Pancreas (tissue), 10 donors: ENCODE measurements around the gene CCDC85C. TPM values are rescaled to one million over a fixed set of nuclear protein-coding genes. Genes with fewer than 3 reads are reported as not detected.

Experiments used
- ATAC-seq, 4 donors: fragments of 200-7000 bp; cut with Tn5 transposase; one replicate each; pipeline versions ENCODE4 v1.8.0 to v1.9.1; 2020; ENCODE audit warnings: mild to moderate bottlenecking in 4 of 4, moderate library complexity in 4 of 4
- DNase-seq, 6 donors: peaks; one replicate each; pipeline ENCODE4 v3.0.0-alpha.2; 2020
- FAIRE-seq: peaks from 2 replicates; lab custom pipeline; 2012; peaks lifted over from hg19 to GRCh38; lab: Jason Lieb, UNC
- H3K27ac ChIP-seq, 4 donors: fragments of 200-600 bp; sonication (generic); 1 replicate in 3 of 4; 2 replicates in 1 of 4; pipeline versions ENCODE4 v1.5.0 to v1.8.0; 2020
- H3K27me3 ChIP-seq, 4 donors: fragments of 200-600 bp; one replicate each; pipeline ENCODE4 v1.8.0; 2021
- H3K36me3 ChIP-seq, 3 donors: fragments of 200-600 bp; sonication (generic) in 1 of 3; one replicate each; pipeline versions ENCODE4 v1.5.0 to v1.8.0; 2020 to 2021
- H3K4me1 ChIP-seq, 3 donors: fragments of 200-600 bp; one replicate each; pipeline ENCODE4 v1.8.0; 2021
- H3K4me3 ChIP-seq, 4 donors: fragments of 200-600 bp; sonication (generic) in 2 of 4; one replicate each; pipeline versions ENCODE4 v1.5.0 to v1.8.0; 2020 to 2021
- H3K9me3 ChIP-seq, 4 donors: fragments of 200-600 bp; one replicate each; pipeline ENCODE4 v1.8.0; 2021
- WGBS, 2 donors: extraction: QIAGEN DNeasy Blood & Tissue Kit; methylation state at CpG; one replicate each; pipeline ENCODE4 v1.1.7; 2013; 5-methylcytosine and 5-hydroxymethylcytosine counted together
- intact Hi-C, 3 donors: fragments of 100-400 bp; cut with DNase I; formaldehyde crosslinking; loops; one replicate each; pipeline versions ENCODE4 v1.11.1 to v1.14.2; 2022
- polyA plus RNA-seq, 2 donors: library from polyadenylated mRNA; stranded (reverse); fragments of 200-250 nt; gene quantifications; one replicate each; pipeline ENCODE4 v1.2.3, GENCODE V29; 2013
- total RNA-seq, 6 donors: library from RNA; stranded (reverse); fragmentation: NEBNext Ultra II Directional in 4 of 6; extraction: Animal tissue kit (Norgen Biotek cat#: 25700) in 4 of 6; gene quantifications; one replicate each; pipeline versions ENCODE4 v1.2.1 to v1.2.4, GENCODE V29; 2021 to 2023
- TF ChIP-seq, protein P1 (sequence below), 4 donors: fragments of 200-600 bp; sonication (generic) in 3 of 4; IDR thresholded peaks; one replicate each; pipeline versions ENCODE4 v1.5.0 to v1.8.0; 2021; ENCODE audit warnings: antibody characterized with exemption in 4 of 4
- donor health status: healthy with polysubstance abuse.
- donor health status: DM: no; HTN: no; CAD: no; lungs with moderate emphysema.
- donor health status: DM: no; HTN: no; CAD: no.
- donor health status: control.
- donor health status: control.
- donor health status: Bipolar disorder and iron deficiency.
- donor health status: DM: yes; HTN: yes; CAD: no.
- donor health status: DM: no; HTN: no; CAD: no.
- donor health status: DM: no; HTN: no; CAD: no.
- donor health status: DM: yes; HTN: yes; CAD: no.

Gene CCDC85C
- total and polyA plus RNA-seq, 8 donors = 9.5 to 22.2 (median 17.6) TPM

DNA sequence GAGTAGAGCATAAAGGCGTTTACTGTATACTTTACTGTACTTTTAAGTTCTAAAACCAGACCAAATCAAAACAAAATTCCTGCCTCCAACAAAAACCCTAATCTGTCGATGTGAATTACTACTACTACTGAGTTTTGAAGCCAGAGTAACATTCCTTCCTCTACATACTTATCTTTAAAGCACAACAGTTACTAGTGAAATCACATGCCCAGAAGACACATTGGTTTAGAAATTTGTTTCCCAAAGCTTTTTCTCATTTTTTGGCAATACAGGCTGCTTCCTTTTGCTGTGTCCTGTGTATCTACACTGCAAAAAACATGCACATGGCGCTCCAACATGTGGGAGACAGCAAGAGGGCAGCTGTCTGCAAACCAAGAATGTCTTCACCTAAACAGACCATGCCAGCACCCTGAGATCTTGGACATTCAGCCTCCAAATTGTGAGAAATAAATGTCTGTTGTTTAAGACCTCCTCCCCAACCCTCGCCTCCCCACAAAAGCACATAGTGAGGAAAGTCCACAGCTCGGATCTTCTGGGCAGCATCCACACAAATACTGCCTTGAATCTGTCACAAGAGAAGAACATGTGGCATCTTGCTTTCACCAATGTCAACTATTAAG, 144.4 kb downstream of the CCDC85C start:
- no peak overlapping the region for H3K27ac ChIP-seq
- FAIRE-seq (no peak), DNase-seq (no peak), ATAC-seq (no peak)
- H3K4me3 ChIP-seq = no peak overlapping the region
- peaks cover 0 to 32% (median 10%) of the 10 kb centered on the region in 3 donors for H3K36me3 ChIP-seq
- intact Hi-C loops = no loop called here
- WGBS, 2 donors = 92 to 93% methylated on average over 5 of the region's 5 CpGs
- no peaks in the 10 kb centered on the region for H3K27me3 ChIP-seq
- H3K4me1 ChIP-seq = no peaks in the 10 kb centered on the region
- TF ChIP-seq, protein P1, sequence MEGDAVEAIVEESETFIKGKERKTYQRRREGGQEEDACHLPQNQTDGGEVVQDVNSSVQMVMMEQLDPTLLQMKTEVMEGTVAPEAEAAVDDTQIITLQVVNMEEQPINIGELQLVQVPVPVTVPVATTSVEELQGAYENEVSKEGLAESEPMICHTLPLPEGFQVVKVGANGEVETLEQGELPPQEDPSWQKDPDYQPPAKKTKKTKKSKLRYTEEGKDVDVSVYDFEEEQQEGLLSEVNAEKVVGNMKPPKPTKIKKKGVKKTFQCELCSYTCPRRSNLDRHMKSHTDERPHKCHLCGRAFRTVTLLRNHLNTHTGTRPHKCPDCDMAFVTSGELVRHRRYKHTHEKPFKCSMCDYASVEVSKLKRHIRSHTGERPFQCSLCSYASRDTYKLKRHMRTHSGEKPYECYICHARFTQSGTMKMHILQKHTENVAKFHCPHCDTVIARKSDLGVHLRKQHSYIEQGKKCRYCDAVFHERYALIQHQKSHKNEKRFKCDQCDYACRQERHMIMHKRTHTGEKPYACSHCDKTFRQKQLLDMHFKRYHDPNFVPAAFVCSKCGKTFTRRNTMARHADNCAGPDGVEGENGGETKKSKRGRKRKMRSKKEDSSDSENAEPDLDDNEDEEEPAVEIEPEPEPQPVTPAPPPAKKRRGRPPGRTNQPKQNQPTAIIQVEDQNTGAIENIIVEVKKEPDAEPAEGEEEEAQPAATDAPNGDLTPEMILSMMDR (IDR thresholded peaks at IDR 0.05) = no peak
- no peaks in the 10 kb centered on the region for H3K9me3 ChIP-seq

- Histone ChIP-seq H3K27ac (no peak overlapping the region), H3K36me3 (peaks cover 0 to 19% (median 5%) of the 10 kb centered on the region in 3 donors), H3K4me3 (no peak overlapping the region), H3K4me1 (no peaks in the 10 kb centered on the region), H3K27me3 (no peaks in the 10 kb centered on the region), H3K9me3 (no peaks in the 10 kb centered on the region)
- no peak for ATAC-seq
- no peak for DNase-seq
- FAIRE-seq = no peak
- intact Hi-C loops = no loop called here
- 62 to 95% methylated on average over 3 of the region's 3 CpGs for WGBS, 2 donors
- TF ChIP-seq, protein P1 (IDR thresholded peaks at IDR 0.05) = no peak
Observed at GRCh38 chr14:99454246-99454645, 149.8 kb downstream of the CCDC85C start.

- intact Hi-C loops = no loop called here
- peaks cover 0 to 16% (median 5%) of the 10 kb centered on the region in 3 donors for H3K36me3 ChIP-seq
Observed at GRCh38 chr14:99452968-99453367, 151.0 kb downstream of the CCDC85C start.

DNA sequence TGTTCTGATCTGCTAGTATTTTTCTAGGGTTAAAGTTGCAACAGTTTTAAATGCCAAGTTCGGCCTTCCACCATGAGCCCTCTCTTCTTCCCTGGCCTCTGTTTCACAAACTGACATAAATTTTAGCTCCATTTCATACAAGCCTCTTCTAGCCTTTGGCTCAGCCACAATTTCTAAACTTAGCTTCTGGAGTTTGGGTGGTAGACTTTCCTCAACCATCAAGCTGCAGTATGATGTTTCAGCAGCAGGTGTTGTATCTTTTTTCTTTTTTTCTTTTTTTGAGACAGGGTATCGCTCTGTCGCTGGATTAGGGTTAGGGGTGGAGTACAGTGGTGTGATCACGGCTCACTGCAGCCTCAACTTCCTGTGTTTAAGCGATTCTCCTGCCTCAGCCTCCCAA, 152.8 kb downstream of the CCDC85C start:
- TF ChIP-seq, protein P1 (IDR thresholded peaks at IDR 0.05) = no peak
- no peak for FAIRE-seq
- H3K4me1 ChIP-seq = peaks cover 0 to 5% (median 0%) of the 10 kb centered on the region in 3 donors
- H3K27me3 ChIP-seq = no peaks in the 10 kb centered on the region
- H3K27ac ChIP-seq = no peak overlapping the region
- ATAC-seq = no peak
- H3K4me3 ChIP-seq = no peak overlapping the region
- peaks cover 0 to 5% (median 3%) of the 10 kb centered on the region in 3 donors for H3K36me3 ChIP-seq
- 97 to 98% methylated on average over 5 of the region's 5 CpGs for WGBS, 2 donors
- intact Hi-C loops = no loop called here
- no peaks in the 10 kb centered on the region for H3K9me3 ChIP-seq
- no peak for DNase-seq

More at GRCh38 chr14:99452968-99453367, 151.0 kb downstream of the CCDC85C start:
- DNase-seq (no peak), FAIRE-seq (no peak), ATAC-seq (no peak)
- H3K9me3 ChIP-seq = no peaks in the 10 kb centered on the region
- no peaks in the 10 kb centered on the region for H3K27me3 ChIP-seq
- H3K4me1 ChIP-seq = peaks cover 0 to under 1% (median 0%) of the 10 kb centered on the region in 3 donors
- H3K27ac ChIP-seq = no peak overlapping the region
- WGBS, 2 donors = 80 to 83% methylated on average over 4 of the region's 4 CpGs
- H3K4me3 ChIP-seq = no peak overlapping the region
- TF ChIP-seq, protein P1 (IDR thresholded peaks at IDR 0.05) = no peak

DNA sequence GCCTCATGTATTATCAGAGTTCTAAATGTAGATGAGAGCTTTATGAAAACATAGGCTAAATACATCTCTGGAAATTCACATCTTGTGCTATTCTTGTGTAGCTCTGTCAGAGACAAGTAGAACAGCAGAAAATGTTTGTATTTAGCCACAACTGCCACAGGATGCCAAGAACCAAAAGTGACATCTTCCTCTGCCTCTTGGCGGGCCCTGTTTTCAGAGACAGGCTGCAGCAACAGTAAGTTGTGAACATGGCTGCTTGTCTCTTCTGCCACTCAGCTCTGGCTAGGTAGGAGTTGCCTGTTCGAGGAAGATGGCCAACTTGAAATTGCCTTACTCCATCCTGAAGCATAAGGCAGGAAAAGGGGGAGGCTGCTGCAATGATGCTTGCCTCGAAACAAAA, 153.7 kb downstream of the CCDC85C start:
- WGBS, 2 donors = 90 to 96% methylated on average over 3 of the region's 3 CpGs
- Histone ChIP-seq H3K27ac (no peak overlapping the region), H3K9me3 (no peaks in the 10 kb centered on the region), H3K4me1 (peaks cover 0 to 5% (median 0%) of the 10 kb centered on the region in 3 donors), H3K27me3 (no peaks in the 10 kb centered on the region), H3K36me3 (no peaks in the 10 kb centered on the region), H3K4me3 (no peak overlapping the region)
- DNase-seq (no peak), FAIRE-seq (no peak), ATAC-seq (no peak)
- TF ChIP-seq, protein P1 (IDR thresholded peaks at IDR 0.05) = no peak
- intact Hi-C loops = no loop called here
